Lung (tissue), 12 donors: ENCODE measurements around the gene MYRFL. TPM values are rescaled to one million over a fixed set of nuclear protein-coding genes. Genes with fewer than 3 reads are reported as not detected.

Source experiments
- ATAC-seq: fragments of 200-7000 bp; cut with Tn5 transposase; one replicate; pipeline ENCODE4 v1.9.1; 2020; ENCODE audit warnings: moderate number of reproducible peaks; ENCODE audit not compliant: insufficient read depth, low FRiP score
- DNase-seq, 3 donors: peaks; one replicate each; pipeline ENCODE4 v3.0.0-alpha.2; 2013 to 2017
- H3K27ac ChIP-seq, 2 donors: one replicate each; pipeline ENCODE4 v1.5.1; 2013; ENCODE audit warnings: mild to moderate bottlenecking in 2 of 2, moderate library complexity in 2 of 2, control low read depth in 1 of 2, inconsistent platforms in 1 of 2, low read depth in 1 of 2, low read length in 1 of 2
- H3K27me3 ChIP-seq, 3 donors: one replicate each; pipeline ENCODE4 v1.5.1; 2013; ENCODE audit warnings: low read length in 2 of 3; ENCODE audit not compliant: control insufficient read depth in 3 of 3, insufficient read depth in 3 of 3
- H3K36me3 ChIP-seq, 4 donors: one replicate each; pipeline ENCODE4 v1.5.1; 2013; ENCODE audit warnings: low read length in 4 of 4, mild to moderate bottlenecking in 1 of 4, moderate library complexity in 1 of 4; ENCODE audit not compliant: control insufficient read depth in 4 of 4, insufficient read depth in 4 of 4
- H3K4me1 ChIP-seq, 5 donors: one replicate each; pipeline ENCODE4 v1.5.1; 2013; ENCODE audit warnings: low read length in 5 of 5, mild to moderate bottlenecking in 2 of 5, moderate library complexity in 1 of 5; ENCODE audit not compliant: control insufficient read depth in 5 of 5, insufficient read depth in 5 of 5
- H3K4me3 ChIP-seq: one replicate; pipeline ENCODE4 v1.5.1; 2013; ENCODE audit warnings: mild to moderate bottlenecking, control low read depth, moderate library complexity
- H3K9ac ChIP-seq, 2 donors: one replicate each; pipeline ENCODE4 v1.5.1; 2013; ENCODE audit warnings: low read length in 2 of 2, control low read depth in 1 of 2; ENCODE audit not compliant: insufficient read depth in 1 of 2
- H3K9me3 ChIP-seq, 4 donors: one replicate each; pipeline ENCODE4 v1.5.1; 2013; ENCODE audit warnings: low read length in 3 of 4, mild to moderate bottlenecking in 1 of 4, moderate library complexity in 1 of 4; ENCODE audit not compliant: control insufficient read depth in 4 of 4, insufficient read depth in 3 of 4
- WGBS, 2 donors: extraction: QIAGEN DNeasy Blood & Tissue Kit; methylation state at CpG; one replicate each; pipeline ENCODE4 v1.1.7; 2013; 5-methylcytosine and 5-hydroxymethylcytosine counted together
- polyA plus RNA-seq, 2 donors: library from polyadenylated mRNA; stranded (reverse); fragments of 200-250 nt; gene quantifications; one replicate each; pipeline ENCODE4 v1.2.1, GENCODE V29; 2013
- total RNA-seq, 2 donors: library from RNA; depleted of rRNA in 1 of 2; stranded (reverse); fragments of >200 nt in 1 of 2; gene quantifications; one replicate each; pipeline ENCODE4 v1.2.1, GENCODE V29; 2014 to 2021
- TF ChIP-seq, protein P1 (sequence below): IDR thresholded peaks from 2 replicates; pipeline ENCODE4 v1.5.1; 2012; ENCODE audit warnings: mild to moderate bottlenecking; ENCODE audit errors: control extremely low read depth, extremely low read depth
- donor health status: control.
- donor health status: control.
- donor health status: Bipolar disorder and iron deficiency.
- donor health status: healthy.
- donor health status: DM: yes; HTN: yes; CAD: no.

The MYRFL gene
- total and polyA plus RNA-seq, 4 donors, result 0.03 to 1.9 (median 0.15) TPM

- Histone ChIP-seq H3K9ac (no peak overlapping the region), H3K36me3 (no peaks in the 10 kb centered on the region), H3K4me3 (no peak overlapping the region), H3K27ac (no peak overlapping the region), H3K27me3 (no peaks in the 10 kb centered on the region), H3K9me3 (peaks cover 0 to 2% (median 0%) of the 10 kb centered on the region in 4 donors), H3K4me1 (peaks cover 0 to 24% (median 4%) of the 10 kb centered on the region in 5 donors)
- WGBS, 2 donors, result 97 to 98% methylated on average over 7 of the region's 7 CpGs
- no peak for DNase-seq
- ATAC-seq, result no peak
- TF ChIP-seq, protein P1, sequence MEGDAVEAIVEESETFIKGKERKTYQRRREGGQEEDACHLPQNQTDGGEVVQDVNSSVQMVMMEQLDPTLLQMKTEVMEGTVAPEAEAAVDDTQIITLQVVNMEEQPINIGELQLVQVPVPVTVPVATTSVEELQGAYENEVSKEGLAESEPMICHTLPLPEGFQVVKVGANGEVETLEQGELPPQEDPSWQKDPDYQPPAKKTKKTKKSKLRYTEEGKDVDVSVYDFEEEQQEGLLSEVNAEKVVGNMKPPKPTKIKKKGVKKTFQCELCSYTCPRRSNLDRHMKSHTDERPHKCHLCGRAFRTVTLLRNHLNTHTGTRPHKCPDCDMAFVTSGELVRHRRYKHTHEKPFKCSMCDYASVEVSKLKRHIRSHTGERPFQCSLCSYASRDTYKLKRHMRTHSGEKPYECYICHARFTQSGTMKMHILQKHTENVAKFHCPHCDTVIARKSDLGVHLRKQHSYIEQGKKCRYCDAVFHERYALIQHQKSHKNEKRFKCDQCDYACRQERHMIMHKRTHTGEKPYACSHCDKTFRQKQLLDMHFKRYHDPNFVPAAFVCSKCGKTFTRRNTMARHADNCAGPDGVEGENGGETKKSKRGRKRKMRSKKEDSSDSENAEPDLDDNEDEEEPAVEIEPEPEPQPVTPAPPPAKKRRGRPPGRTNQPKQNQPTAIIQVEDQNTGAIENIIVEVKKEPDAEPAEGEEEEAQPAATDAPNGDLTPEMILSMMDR, result no peak
Measured at GRCh38 chr12:69984241-69984640, 159.2 kb downstream of the MYRFL start.

DNA sequence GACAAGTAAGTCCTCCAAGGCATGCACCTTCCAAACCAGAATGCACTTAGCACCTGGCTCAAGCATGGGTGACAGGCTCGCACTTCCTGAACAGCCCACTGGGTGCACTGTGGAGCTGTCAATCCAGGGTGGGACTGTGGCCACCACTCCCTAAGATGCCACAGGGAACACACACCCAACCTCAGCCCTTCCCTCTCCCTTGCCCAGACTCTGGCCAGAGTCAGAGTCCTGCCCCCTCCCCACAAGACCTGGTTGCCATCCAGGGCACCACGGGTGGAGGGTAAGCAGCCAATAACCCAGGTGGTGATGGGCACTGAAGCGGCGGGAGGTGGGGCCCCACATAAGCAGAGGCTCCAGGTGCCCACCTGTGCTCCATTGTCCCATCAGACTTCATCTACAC, 160.6 kb downstream of the MYRFL start:
- no peak for DNase-seq
- TF ChIP-seq, protein P1, result no peak
- Histone ChIP-seq H3K4me1 (peaks cover 0 to 25% (median 4%) of the 10 kb centered on the region in 5 donors), H3K4me3 (no peak overlapping the region), H3K27ac (no peak overlapping the region), H3K9me3 (no peaks in the 10 kb centered on the region), H3K9ac (no peak overlapping the region), H3K27me3 (no peaks in the 10 kb centered on the region), H3K36me3 (no peaks in the 10 kb centered on the region)
- 97% methylated on average over 4 of the region's 4 CpGs for WGBS, 2 donors
- ATAC-seq, result no peak

- Histone ChIP-seq H3K27me3 (no peaks in the 10 kb centered on the region), H3K9ac (no peak overlapping the region), H3K4me1 (peaks cover 0 to 25% (median 4%) of the 10 kb centered on the region in 5 donors), H3K4me3 (no peak overlapping the region), H3K27ac (no peak overlapping the region), H3K36me3 (no peaks in the 10 kb centered on the region), H3K9me3 (no peaks in the 10 kb centered on the region)
- ATAC-seq, result no peak
- TF ChIP-seq, protein P1, result no peak
- no peak for DNase-seq
- WGBS, 2 donors, result 95 to 97% methylated on average over 3 of the region's 3 CpGs
Measured at GRCh38 chr12:69986114-69986513, 161.1 kb downstream of the MYRFL start.

DNA sequence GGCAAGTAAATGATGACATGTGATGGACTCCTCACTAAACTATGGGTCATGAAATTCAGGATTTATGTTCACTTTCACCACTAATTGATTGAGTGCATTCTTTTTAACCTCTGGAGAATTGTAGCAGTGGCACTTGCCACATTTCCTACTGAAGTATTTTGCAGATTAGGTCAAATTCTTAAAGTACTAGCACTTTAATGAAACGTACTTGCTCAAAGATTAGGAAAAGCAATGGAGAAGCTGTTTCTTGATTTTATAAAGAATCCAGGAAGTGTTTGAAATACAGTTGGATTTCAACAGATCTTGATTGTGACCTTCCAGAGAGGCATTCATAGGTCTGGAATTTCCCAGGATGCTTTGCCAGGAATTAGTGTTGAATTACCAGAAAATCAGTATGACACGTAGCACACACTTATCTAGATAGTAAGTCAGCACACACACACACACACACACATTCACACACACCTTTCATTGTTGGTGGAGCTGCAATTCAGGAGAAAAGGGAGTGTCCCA, 162.6 kb downstream of the MYRFL start:
- H3K4me1 ChIP-seq, result peaks cover 0 to 25% (median 4%) of the 10 kb centered on the region in 5 donors
- ATAC-seq, result peak; percentile 63
- no peaks in the 10 kb centered on the region for H3K9me3 ChIP-seq
- no peak overlapping the region for H3K9ac ChIP-seq
- H3K36me3 ChIP-seq, result no peaks in the 10 kb centered on the region
- H3K27me3 ChIP-seq, result no peaks in the 10 kb centered on the region
- no peak overlapping the region for H3K4me3 ChIP-seq
- 15 to 29% methylated on average over 2 of the region's 2 CpGs for WGBS, 2 donors
- peak; percentile 63 to 92 (median 87) for DNase-seq
- TF ChIP-seq, protein P1, result no peak
- H3K27ac ChIP-seq, result peak overlapping the region; percentile 40 to 63
